Vagina (tissue), 2 donors: ENCODE measurements around the gene KIF21B. TPM values are rescaled to one million over a fixed set of nuclear protein-coding genes. Genes with fewer than 3 reads are reported as not detected.

ENCODE experiments used
- DNase-seq, 2 donors: peaks; one replicate each; pipeline ENCODE4 v3.0.0-alpha.2; 2017; ENCODE audit errors: extremely low spot score in 2 of 2
- H3K27ac ChIP-seq: fragments of 200-600 bp; sonication (generic); one replicate; pipeline ENCODE4 v1.5.1; 2019
- H3K27me3 ChIP-seq: fragments of 200-600 bp; sonication (generic); one replicate; pipeline ENCODE4 v1.5.1; 2019
- H3K36me3 ChIP-seq, 2 donors: fragments of 200-600 bp; sonication (generic); one replicate each; pipeline ENCODE4 v1.5.1; 2017 to 2019
- H3K4me1 ChIP-seq: fragments of 200-600 bp; sonication (generic); one replicate; pipeline ENCODE4 v1.5.1; 2019
- H3K4me3 ChIP-seq, 2 donors: fragments of 200-600 bp; sonication (generic); 1 replicate in 1 of 2; 2 replicates in 1 of 2; pipeline ENCODE4 v1.5.1; 2016 to 2019
- H3K9me3 ChIP-seq: fragments of 200-600 bp; sonication (generic); one replicate; pipeline ENCODE4 v1.5.1; 2019
- POLR2A ChIP-seq, 2 donors: fragments of 450-650 bp; IDR thresholded peaks; one replicate each; pipeline ENCODE4 v1.6.1; 2017; ENCODE audit warnings: antibody characterized with exemption in 2 of 2, mild to moderate bottlenecking in 2 of 2, moderate library complexity in 2 of 2
- POLR2AphosphoS5 ChIP-seq, 2 donors: sonication (generic); formaldehyde crosslinking; IDR thresholded peaks; one replicate each; pipeline ENCODE4 v1.9.0; 2017; ENCODE audit warnings: antibody characterized with exemption in 2 of 2, mild to moderate bottlenecking in 2 of 2, low read depth in 1 of 2; ENCODE audit not compliant: insufficient read depth in 1 of 2
- intact Hi-C: fragments of 100-400 bp; cut with DNase I; formaldehyde crosslinking; loops from one replicate; pipeline ENCODE4 v1.15.1; 2023
- total RNA-seq: library from RNA; depleted of rRNA; stranded (reverse); fragments of >200 nt; gene quantifications from one replicate; pipeline ENCODE4 v1.2.3, GENCODE V29; 2016
- TF ChIP-seq, protein P1 (sequence below), 3 experiments: fragments of 450-650 bp in 2 of 3; fragments of 200-600 bp in 1 of 3; sonication (generic) in 1 of 3; IDR thresholded peaks; one replicate each; pipeline ENCODE4 v1.5.1; 2017 to 2019; ENCODE audit warnings: antibody characterized with exemption in 3 of 3, mild to moderate bottlenecking in 2 of 3, moderate library complexity in 2 of 3

Gene KIF21B
- total RNA-seq, 1 donor from 2014 or later: 4.7 TPM

DNA sequence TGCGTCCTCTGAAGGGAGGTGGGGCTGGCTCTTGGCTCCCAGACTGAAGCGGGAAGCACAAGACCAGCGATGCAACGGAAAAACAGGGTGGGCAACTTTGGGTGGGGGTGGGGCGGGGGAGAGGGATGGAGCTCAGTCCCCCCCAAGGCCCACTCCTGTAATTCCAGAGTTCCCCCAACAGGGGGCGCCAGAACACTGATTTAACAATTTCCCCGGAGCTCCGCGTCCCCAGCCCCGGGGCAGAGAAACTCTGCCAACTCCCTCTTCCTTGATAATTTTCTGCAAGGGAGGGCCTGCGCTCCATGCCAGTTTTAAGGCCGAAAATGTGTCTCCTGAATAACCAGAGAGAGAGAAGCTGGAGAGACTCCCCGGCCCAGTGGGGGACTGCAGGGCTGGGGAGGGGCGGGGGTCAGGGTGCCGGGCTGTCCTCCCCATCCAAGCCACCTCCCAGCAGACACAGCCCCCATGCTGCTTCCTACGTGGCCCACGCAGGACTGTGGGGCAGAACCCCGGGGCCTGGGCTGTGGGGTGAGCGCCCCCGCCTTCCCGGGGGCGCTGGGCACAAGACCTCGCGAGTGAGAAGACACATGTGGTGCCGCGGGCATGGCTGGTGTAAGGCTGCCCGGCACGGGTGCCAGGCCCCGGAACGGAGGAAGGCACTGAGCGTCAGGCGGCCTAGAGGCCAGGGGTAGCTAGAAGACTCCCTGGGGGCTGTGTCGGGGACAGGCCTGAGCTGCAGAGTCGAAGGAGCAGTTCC is 51.4 kb downstream of the KIF21B start:
- Histone ChIP-seq H3K27ac (no peak overlapping the region), H3K27me3 (no peaks in the 10 kb centered on the region), H3K36me3 (no peaks in the 10 kb centered on the region), H3K4me1 (peaks cover 4% of the 10 kb centered on the region), H3K4me3 (no peak overlapping the region), H3K9me3 (no peaks in the 10 kb centered on the region)
- TF ChIP-seq, protein P1, sequence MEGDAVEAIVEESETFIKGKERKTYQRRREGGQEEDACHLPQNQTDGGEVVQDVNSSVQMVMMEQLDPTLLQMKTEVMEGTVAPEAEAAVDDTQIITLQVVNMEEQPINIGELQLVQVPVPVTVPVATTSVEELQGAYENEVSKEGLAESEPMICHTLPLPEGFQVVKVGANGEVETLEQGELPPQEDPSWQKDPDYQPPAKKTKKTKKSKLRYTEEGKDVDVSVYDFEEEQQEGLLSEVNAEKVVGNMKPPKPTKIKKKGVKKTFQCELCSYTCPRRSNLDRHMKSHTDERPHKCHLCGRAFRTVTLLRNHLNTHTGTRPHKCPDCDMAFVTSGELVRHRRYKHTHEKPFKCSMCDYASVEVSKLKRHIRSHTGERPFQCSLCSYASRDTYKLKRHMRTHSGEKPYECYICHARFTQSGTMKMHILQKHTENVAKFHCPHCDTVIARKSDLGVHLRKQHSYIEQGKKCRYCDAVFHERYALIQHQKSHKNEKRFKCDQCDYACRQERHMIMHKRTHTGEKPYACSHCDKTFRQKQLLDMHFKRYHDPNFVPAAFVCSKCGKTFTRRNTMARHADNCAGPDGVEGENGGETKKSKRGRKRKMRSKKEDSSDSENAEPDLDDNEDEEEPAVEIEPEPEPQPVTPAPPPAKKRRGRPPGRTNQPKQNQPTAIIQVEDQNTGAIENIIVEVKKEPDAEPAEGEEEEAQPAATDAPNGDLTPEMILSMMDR (IDR thresholded peaks at IDR 0.05): peak; percentile 59 to 98 (median 59)
- no peak for TF ChIP-seq POLR2A (IDR thresholded peaks at IDR 0.05)
- intact Hi-C loops: loop anchor here (5.0 kb wide), 1 partner anchor 70 kb away; no protein-coding TSS in a partner anchor
- DNase-seq: no peak

DNA sequence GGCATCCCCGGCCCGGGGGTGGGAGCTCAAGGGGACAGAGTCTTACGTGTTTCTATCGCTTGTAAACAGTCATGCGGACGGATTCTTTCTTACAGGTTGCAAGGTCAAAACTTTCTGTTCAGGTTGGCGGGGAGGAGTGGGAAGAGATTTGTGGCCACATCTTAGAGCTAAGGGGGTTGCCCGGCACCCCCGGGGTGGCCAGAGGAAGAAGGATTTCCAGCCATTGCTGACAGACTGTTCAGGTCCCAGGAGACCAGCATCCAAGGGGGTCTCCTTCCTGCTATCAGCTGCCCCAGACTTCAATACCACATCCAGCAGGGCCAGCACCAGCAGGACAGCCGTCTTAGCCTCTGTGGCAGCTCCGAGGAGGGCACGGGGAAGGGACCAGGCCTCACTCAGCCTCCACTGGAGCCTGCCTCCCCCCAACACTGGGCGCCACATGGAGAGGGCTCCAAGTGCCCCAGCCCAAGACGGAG is 52.0 kb downstream of the KIF21B start:
- Histone ChIP-seq H3K9me3 (no peaks in the 10 kb centered on the region), H3K36me3 (no peaks in the 10 kb centered on the region), H3K4me3 (no peak overlapping the region), H3K27ac (no peak overlapping the region), H3K4me1 (peaks cover 4% of the 10 kb centered on the region), H3K27me3 (no peaks in the 10 kb centered on the region)
- DNase-seq: no peak
- TF ChIP-seq POLR2AphosphoS5 (IDR thresholded peaks at IDR 0.05; ENCODE audit: insufficient read depth in 1 of 2, low read depth in 1 of 2): no peak
- no peak for TF ChIP-seq POLR2A (IDR thresholded peaks at IDR 0.05)
- TF ChIP-seq, protein P1 (IDR thresholded peaks at IDR 0.05): no peak
- intact Hi-C loops: loop anchor here (5.0 kb wide), 1 partner anchor 71 kb away; no protein-coding TSS in a partner anchor

DNA sequence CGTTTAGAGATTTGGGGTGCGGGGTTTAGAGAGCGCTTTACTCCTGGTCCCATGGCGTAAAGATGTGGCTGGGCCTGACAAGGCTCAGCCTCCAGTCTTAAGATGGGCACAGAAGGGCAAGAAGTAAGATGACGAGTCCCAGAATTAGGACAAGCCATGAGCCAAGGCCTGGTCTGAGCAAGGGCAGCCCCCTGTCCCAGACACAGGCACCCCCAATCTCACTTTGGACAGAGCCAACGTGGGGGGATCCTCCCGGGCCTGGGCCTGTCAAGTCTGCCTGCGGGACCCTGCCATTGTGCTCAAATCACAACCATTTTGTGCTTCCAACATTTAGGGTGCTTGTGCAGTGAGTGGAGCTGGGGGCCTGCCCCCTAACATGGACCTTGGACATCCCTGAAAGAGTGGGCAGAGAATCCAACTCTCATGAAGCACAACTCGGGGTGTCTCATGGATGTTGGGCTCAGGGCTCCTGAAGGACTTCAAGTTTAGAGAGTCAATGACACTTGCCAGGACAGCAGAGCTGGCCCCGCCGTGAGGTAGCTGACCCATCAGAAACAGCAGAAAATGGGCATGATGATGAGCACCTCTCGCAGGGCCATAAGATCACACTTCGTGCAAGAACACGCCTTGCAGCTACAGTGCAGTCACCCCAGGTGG is 52.6 kb downstream of the KIF21B start:
- peaks cover 4% of the 10 kb centered on the region for H3K4me1 ChIP-seq
- H3K27me3 ChIP-seq: no peaks in the 10 kb centered on the region
- H3K4me3 ChIP-seq: no peak overlapping the region
- no peaks in the 10 kb centered on the region for H3K36me3 ChIP-seq
- no peak for DNase-seq
- intact Hi-C loops: loop anchor here (5.0 kb wide), 1 partner anchor 71 kb away; no protein-coding TSS in a partner anchor
- no peak for TF ChIP-seq POLR2AphosphoS5 (IDR thresholded peaks at IDR 0.05; ENCODE audit: insufficient read depth in 1 of 2, low read depth in 1 of 2)
- TF ChIP-seq, protein P1 (IDR thresholded peaks at IDR 0.05): no peak
- no peak for TF ChIP-seq POLR2A (IDR thresholded peaks at IDR 0.05)
- H3K27ac ChIP-seq: no peak overlapping the region
- no peaks in the 10 kb centered on the region for H3K9me3 ChIP-seq

DNA sequence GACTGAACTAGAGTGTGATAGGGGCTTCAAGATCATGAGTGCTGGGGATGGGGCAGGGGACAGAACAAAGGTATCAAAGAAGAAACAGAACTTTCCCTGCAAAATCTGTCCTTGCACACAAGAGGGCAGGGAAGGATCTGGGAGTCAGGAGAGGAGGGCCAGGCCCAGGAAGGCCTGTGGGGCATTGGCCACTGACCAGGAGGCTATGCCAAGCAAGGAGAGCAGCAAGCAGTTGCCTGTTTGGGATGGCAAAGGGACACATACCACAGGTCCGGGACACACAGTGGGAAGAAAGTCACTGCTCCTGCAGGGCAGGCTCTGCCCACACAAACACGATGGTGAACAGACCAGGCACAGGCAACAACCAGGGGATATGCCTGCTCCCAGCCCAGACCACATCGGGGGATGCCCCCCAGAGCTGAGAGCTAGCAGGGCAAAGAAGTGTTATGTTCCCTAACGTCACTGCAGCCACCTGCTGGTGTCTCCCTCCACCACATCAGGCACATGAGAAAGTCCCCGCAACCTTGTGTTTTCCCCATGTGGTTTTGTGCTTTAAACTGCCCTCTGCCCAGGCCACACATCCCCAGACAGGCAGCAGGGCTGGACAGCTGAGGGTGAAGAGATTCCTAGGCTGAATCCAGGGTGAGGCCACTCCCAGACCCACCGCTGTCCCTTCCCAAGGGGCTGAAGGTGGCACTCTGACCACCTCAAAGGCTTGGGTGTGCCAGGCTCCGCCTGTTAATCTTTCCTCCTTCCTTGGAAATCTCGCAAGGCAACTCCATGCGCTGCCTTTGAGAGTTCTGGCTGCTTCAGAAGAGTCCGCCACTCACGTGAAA is 53.6 kb downstream of the KIF21B start:
- TF ChIP-seq POLR2A (IDR thresholded peaks at IDR 0.05) (no peak), POLR2AphosphoS5 (IDR thresholded peaks at IDR 0.05; ENCODE audit: insufficient read depth in 1 of 2, low read depth in 1 of 2) (no peak)
- TF ChIP-seq, protein P1 (IDR thresholded peaks at IDR 0.05): no peak
- Histone ChIP-seq H3K4me3 (no peak overlapping the region), H3K36me3 (no peaks in the 10 kb centered on the region), H3K4me1 (peaks cover 4% of the 10 kb centered on the region), H3K27ac (no peak overlapping the region), H3K9me3 (no peaks in the 10 kb centered on the region), H3K27me3 (no peaks in the 10 kb centered on the region)
- intact Hi-C loops: loop anchor here (5.0 kb wide), 1 partner anchor 72 kb away; no protein-coding TSS in a partner anchor
- DNase-seq: no peak
